ENCODE results near the gene GOLGA6D.
"Not testable (repeated sequence)": the region's sequence is repeated elsewhere in the genome, so short reads cannot be mapped to it uniquely, and the experiment has no call there.

The GOLGA6D gene

DNA sequence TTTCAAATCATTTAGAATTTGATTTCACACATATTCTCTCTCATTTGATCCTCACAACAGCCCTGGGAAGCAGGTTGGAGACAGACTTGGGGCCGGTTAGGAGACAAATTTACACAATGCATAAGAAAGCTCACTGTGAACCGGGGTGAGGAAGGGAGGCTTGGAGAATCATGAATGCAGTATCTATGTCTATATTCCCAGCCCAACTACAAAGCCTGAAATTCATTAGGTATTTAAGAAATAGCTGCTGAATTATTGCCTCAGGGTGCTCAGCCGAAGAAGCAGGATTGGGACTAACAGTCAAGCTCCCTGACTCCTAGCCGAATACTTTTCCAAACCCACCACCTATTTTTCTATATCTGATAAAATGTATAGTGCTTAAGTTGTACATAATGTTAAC, 32.9 kb upstream of the GOLGA6D start:
- Histone ChIP-seq H3K4me1 (ENCODE audit: low read length) (no peaks in the 10 kb centered on the region), H3K27me3 (replicated peaks; ENCODE audit: insufficient read depth, low read length) (no peaks in the 10 kb centered on the region), H3F3A (ENCODE audit: insufficient read depth, low read length) (no peaks in the 10 kb centered on the region), H3K36me3 (replicated peaks; ENCODE audit: insufficient read depth, low read length) (no peaks in the 10 kb centered on the region), H3K9ac (ENCODE audit: low read length) (no peak overlapping the region), H3K9me2 (replicated peaks; ENCODE audit: insufficient read depth, low read length) (no peaks in the 10 kb centered on the region), H3K4me3 (ENCODE audit: low read length) (no peak overlapping the region), H3K79me2 (ENCODE audit: low read length) (no peaks in the 10 kb centered on the region), H4K20me1 (ENCODE audit: insufficient read depth, low read length) (no peaks in the 10 kb centered on the region), H3K27ac (ENCODE audit: low read length) (no peak overlapping the region), H2AFZ (ENCODE audit: low read length) (no peak overlapping the region), H3K4me2 (ENCODE audit: low read depth, low read length) (no peak overlapping the region), H3K9me3 (replicated peaks; ENCODE audit: insufficient read depth, low read length) (no peaks in the 10 kb centered on the region)
- no peak for DNase-seq
- TF ChIP-seq EZH2phosphoT487 (IDR thresholded peaks at IDR 0.05; ENCODE audit: low read length): no peak
- TF ChIP-seq EZH2 (optimal IDR thresholded peaks at IDR 0.05; ENCODE audit: low read depth, low read length): no peak

DNA sequence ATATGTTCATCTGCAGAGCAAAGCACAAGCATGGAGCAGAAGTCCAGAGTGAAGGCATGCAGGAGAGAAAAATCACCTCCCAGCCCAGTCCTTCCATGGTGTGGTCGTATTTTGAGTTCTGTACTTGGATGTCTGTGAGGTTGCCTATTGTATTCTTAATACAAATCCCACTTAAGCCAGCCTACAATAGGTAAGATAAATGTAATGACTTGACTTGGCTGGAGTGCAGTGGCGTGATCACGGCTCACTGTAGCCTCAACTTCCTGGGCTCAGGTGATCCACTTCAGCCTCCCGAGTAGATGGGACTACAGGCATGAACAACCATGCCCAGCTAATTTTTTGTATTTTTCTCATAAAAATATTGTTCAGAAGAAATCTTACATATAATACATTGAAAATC, 31.3 kb upstream of the GOLGA6D start:
- not testable (repeated sequence) for H4K20me1 ChIP-seq (ENCODE audit: insufficient read depth, low read length); H3K36me3 ChIP-seq (replicated peaks; ENCODE audit: insufficient read depth, low read length); H3K27ac ChIP-seq (ENCODE audit: low read length); H3K79me2 ChIP-seq (ENCODE audit: low read length); H3K4me1 ChIP-seq (ENCODE audit: low read length); H2AFZ ChIP-seq (ENCODE audit: low read length); H3F3A ChIP-seq (ENCODE audit: insufficient read depth, low read length); H3K27me3 ChIP-seq (replicated peaks; ENCODE audit: insufficient read depth, low read length); DNase-seq; H3K4me3 ChIP-seq (ENCODE audit: low read length); H3K9me2 ChIP-seq (replicated peaks; ENCODE audit: insufficient read depth, low read length); H3K9ac ChIP-seq (ENCODE audit: low read length); H3K4me2 ChIP-seq (ENCODE audit: low read depth, low read length); H3K9me3 ChIP-seq (replicated peaks; ENCODE audit: insufficient read depth, low read length)

DNA sequence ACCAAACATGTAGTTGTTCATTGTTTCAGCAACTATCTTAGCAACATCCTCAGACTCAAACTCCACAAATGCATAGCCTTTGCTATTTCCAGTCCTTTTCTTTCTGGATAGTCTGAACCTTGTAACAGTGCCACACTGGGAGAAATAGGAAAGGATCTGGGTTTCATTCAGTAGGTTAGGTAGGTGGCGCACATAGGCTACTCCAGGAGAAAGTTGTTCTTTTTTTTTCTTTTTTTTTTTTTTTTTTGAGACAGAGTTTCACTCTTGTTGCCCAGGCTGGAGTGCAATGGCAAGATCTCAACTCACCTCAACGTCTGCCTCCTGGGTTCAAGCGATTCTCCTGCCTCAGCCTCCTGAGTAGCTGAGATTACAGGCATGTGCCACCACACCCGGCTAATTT, 30.4 kb upstream of the GOLGA6D start:
- H3F3A ChIP-seq (ENCODE audit: insufficient read depth, low read length); H3K27ac ChIP-seq (ENCODE audit: low read length); H3K9me2 ChIP-seq (replicated peaks; ENCODE audit: insufficient read depth, low read length); H3K9me3 ChIP-seq (replicated peaks; ENCODE audit: insufficient read depth, low read length); H4K20me1 ChIP-seq (ENCODE audit: insufficient read depth, low read length); H3K4me2 ChIP-seq (ENCODE audit: low read depth, low read length); H3K36me3 ChIP-seq (replicated peaks; ENCODE audit: insufficient read depth, low read length); H3K4me3 ChIP-seq (ENCODE audit: low read length); H2AFZ ChIP-seq (ENCODE audit: low read length); DNase-seq; H3K4me1 ChIP-seq (ENCODE audit: low read length); H3K79me2 ChIP-seq (ENCODE audit: low read length); H3K27me3 ChIP-seq (replicated peaks; ENCODE audit: insufficient read depth, low read length); H3K9ac ChIP-seq (ENCODE audit: low read length): not testable (repeated sequence)

DNA sequence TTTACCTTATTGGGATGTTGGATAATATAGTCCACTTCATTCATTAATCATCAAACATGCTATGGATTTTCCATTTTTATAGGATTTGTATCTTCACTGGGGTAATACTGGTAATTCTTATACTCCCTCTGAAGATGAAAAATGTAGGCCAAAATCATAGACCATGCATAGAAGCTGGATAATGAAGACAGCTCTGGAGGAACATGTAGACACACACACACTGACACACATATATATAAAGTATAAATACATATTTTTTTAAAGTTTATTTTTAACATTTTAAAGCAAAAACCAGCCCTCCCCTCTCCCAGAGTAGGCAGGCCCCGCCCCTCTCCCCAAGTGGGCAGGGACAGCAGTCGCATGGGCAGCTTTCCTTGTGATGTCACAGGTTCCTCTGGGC, 24.6 kb upstream of the GOLGA6D start, which contains the start of gene GOLGA6C:
GOLGA6C (plus strand) TSS at position 301 of the 400 bp plus-strand sequence. CDS start 265 bp downstream, outside the sequence.
- H3K27me3 ChIP-seq (replicated peaks; ENCODE audit: insufficient read depth, low read length); H3K79me2 ChIP-seq (ENCODE audit: low read length); H3K4me1 ChIP-seq (ENCODE audit: low read length); DNase-seq; H2AFZ ChIP-seq (ENCODE audit: low read length); H3K9me2 ChIP-seq (replicated peaks; ENCODE audit: insufficient read depth, low read length); H4K20me1 ChIP-seq (ENCODE audit: insufficient read depth, low read length); H3K27ac ChIP-seq (ENCODE audit: low read length); H3K9me3 ChIP-seq (replicated peaks; ENCODE audit: insufficient read depth, low read length); H3K9ac ChIP-seq (ENCODE audit: low read length); H3F3A ChIP-seq (ENCODE audit: insufficient read depth, low read length); H3K4me2 ChIP-seq (ENCODE audit: low read depth, low read length); H3K4me3 ChIP-seq (ENCODE audit: low read length); H3K36me3 ChIP-seq (replicated peaks; ENCODE audit: insufficient read depth, low read length): not testable (repeated sequence)

DNA sequence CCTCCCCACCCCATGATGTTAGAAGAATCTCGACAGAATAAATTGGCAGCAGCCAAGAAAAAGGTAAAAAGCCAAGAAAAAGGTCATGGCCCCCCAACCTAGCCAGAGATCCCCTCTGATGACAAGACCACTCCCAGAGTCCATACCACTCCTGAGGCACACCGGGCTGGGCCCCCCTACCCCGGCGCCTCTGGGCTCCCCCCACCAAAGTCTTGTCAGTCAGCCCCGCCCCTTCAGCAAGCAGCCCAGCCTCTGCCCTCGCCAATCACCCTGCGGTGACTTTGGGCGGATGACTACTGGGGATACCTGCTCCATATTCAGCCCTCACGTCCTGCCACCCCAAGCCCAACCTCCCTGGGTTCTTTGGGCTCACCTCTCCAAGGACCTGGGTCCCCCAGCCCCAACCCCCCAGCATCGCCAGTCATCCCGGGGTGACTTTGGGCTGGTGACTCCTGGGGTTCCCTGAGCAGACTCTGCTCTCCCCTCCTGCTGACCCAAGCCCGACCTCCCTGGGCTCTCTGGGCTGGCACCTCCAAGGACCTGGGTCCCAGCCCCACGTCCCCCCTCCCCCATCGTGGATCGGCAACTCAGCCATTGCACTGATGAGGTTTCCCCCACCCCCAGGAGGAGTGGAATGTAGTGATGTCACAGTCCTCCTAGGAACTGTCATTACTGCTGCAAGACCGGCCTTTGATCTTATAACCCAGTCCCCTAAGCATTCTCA, 23.9 kb upstream of the GOLGA6D start:
- not testable (repeated sequence) for H3K9me2 ChIP-seq (replicated peaks; ENCODE audit: insufficient read depth, low read length); H3K36me3 ChIP-seq (replicated peaks; ENCODE audit: insufficient read depth, low read length); H3K4me3 ChIP-seq (ENCODE audit: low read length); H3K27me3 ChIP-seq (replicated peaks; ENCODE audit: insufficient read depth, low read length); H4K20me1 ChIP-seq (ENCODE audit: insufficient read depth, low read length); H3K9ac ChIP-seq (ENCODE audit: low read length); DNase-seq; H3K27ac ChIP-seq (ENCODE audit: low read length); H3K4me1 ChIP-seq (ENCODE audit: low read length); H3K9me3 ChIP-seq (replicated peaks; ENCODE audit: insufficient read depth, low read length); H3K79me2 ChIP-seq (ENCODE audit: low read length); H2AFZ ChIP-seq (ENCODE audit: low read length); H3F3A ChIP-seq (ENCODE audit: insufficient read depth, low read length); H3K4me2 ChIP-seq (ENCODE audit: low read depth, low read length)

DNA sequence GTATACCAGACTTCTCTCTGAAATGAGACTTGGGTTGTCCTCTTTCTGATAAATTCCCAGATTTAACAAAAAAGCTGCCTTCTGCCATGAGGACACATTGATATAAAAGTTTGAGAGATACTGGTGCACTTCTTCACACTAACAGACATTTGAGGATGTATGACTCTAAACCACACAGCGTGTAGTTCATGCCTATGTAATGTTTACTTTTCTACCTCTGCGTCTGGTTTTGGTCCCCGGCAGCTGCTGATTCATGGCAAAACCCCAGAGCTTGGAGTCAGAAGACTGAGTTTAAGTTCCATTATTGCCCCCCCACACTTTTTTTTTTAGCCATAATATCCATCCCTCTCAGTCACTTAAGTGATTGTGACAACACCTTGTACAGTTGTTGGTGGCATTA, 22.8 kb upstream of the GOLGA6D start:
- not testable (repeated sequence) for H3K4me2 ChIP-seq (ENCODE audit: low read depth, low read length); H3K79me2 ChIP-seq (ENCODE audit: low read length); H3K9me3 ChIP-seq (replicated peaks; ENCODE audit: insufficient read depth, low read length); H2AFZ ChIP-seq (ENCODE audit: low read length); H3K4me1 ChIP-seq (ENCODE audit: low read length); H3K9ac ChIP-seq (ENCODE audit: low read length); H3K27ac ChIP-seq (ENCODE audit: low read length); H3K4me3 ChIP-seq (ENCODE audit: low read length); DNase-seq; H4K20me1 ChIP-seq (ENCODE audit: insufficient read depth, low read length); H3K9me2 ChIP-seq (replicated peaks; ENCODE audit: insufficient read depth, low read length); H3K36me3 ChIP-seq (replicated peaks; ENCODE audit: insufficient read depth, low read length); H3K27me3 ChIP-seq (replicated peaks; ENCODE audit: insufficient read depth, low read length); H3F3A ChIP-seq (ENCODE audit: insufficient read depth, low read length)

DNA sequence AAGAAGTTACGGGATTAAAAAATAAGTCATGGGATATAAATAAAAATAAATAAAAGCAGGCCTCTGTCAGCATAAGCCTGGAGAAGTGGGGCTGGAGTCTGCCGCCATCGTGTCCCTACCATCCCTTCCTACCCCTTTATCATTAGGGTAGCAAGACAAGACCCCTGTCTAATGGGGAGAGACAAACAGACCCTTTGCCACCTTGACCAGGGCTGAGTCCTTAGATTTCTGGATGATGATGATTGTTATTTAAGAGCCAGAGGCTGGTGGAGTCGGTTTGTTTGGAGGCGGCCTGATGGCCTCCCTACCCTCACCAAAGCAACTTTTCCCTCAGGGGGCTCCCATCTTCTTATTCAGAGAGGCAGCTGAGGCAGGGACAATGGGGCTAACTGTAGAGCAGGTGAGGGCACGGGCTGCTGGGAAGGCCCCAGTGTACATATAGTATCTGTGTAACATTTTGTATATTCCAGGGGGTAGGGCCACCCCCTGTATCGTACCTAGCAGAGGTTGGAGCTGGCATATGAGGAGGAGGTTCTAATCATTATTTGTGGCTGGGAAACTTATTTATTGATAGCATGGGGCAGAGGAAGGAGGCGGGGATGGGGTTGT, 8.8 kb upstream of the GOLGA6D start:
- not testable (repeated sequence) for H3K4me1 ChIP-seq (ENCODE audit: low read length); H3K79me2 ChIP-seq (ENCODE audit: low read length); H2AFZ ChIP-seq (ENCODE audit: low read length); H3K9me3 ChIP-seq (replicated peaks; ENCODE audit: insufficient read depth, low read length); H3K4me3 ChIP-seq (ENCODE audit: low read length); H4K20me1 ChIP-seq (ENCODE audit: insufficient read depth, low read length); H3K36me3 ChIP-seq (replicated peaks; ENCODE audit: insufficient read depth, low read length); H3F3A ChIP-seq (ENCODE audit: insufficient read depth, low read length); H3K27me3 ChIP-seq (replicated peaks; ENCODE audit: insufficient read depth, low read length); H3K9ac ChIP-seq (ENCODE audit: low read length); H3K27ac ChIP-seq (ENCODE audit: low read length); H3K9me2 ChIP-seq (replicated peaks; ENCODE audit: insufficient read depth, low read length); DNase-seq; H3K4me2 ChIP-seq (ENCODE audit: low read depth, low read length)

All from MM.1S (cell line).